ENCODE data around the gene CTDNEP1.

- no peak for TF ChIP-seq CTCF (IDR thresholded peaks at IDR 0.05; ENCODE audit: extremely low read depth in 1 of 2, insufficient read depth in 1 of 2, low read depth in 1 of 2, low read length in 2 of 2)
- TF ChIP-seq JUN (IDR thresholded peaks at IDR 0.05; ENCODE audit: borderline replicate concordance, insufficient read depth, insufficient read length, low read depth), result no peak
- TF ChIP-seq POLR2AphosphoS5 (IDR thresholded peaks at IDR 0.05; ENCODE audit: insufficient read depth, low read depth, low read length), result no peak
- TF ChIP-seq GATA2 (IDR thresholded peaks at IDR 0.05; ENCODE audit: insufficient read depth, insufficient read length, low read depth, low read length), result no peak
These were observed 48.1 kb downstream of the CTDNEP1 start for GRCh38 chr17:7203391-7203790.

All from endothelial cell of umbilical vein (primary cell).